ENCODE data around the gene SPEF1. TPM values are rescaled to one million over a fixed set of nuclear protein-coding genes. Genes with fewer than 3 reads are reported as not detected.
A peak's percentile ranks its signal among the peaks of the same experiment; 100 is the strongest.

The SPEF1 gene
- total and polyA plus RNA-seq, 10 of the 15 experiments (the other 5 are each of a cell fraction or from before 2014, with no cell fraction given), result 0.12 TPM; not detected in 9

GRCh38 chr20:3814928-3815495 lies 33.8 kb upstream of the SPEF1 start:
- CTCF ChIA-PET, result interaction anchor here (1.2 to 2.1 kb wide), 2 partner anchors 28 to 47 kb away, joined by 3 to 7 read pairs; partner anchors contain the start of gene ADISSP
- 47% methylated on average over 7 of the region's 7 CpGs for WGBS (ENCODE audit: insufficient coverage, insufficient replicate concordance, low lambda C conversion rate, missing lambda C conversion rate)
- Histone ChIP-seq H3K4me3 (no peak overlapping the region), H3K27ac (ENCODE audit: control insufficient read depth, insufficient read depth) (no peak overlapping the region), H3K79me2 (ENCODE audit: control insufficient read depth, insufficient read depth, low read length) (no peaks in the 10 kb centered on the region), H3K9me3 (replicated peaks; ENCODE audit: control insufficient read depth, insufficient read depth, low read length) (no peaks in the 10 kb centered on the region), H3K36me3 (ENCODE audit: control insufficient read depth in 2 of 2, insufficient read depth in 2 of 2, low read length in 1 of 2) (no peaks in the 10 kb centered on the region), H2AFZ (ENCODE audit: control insufficient read depth, low read depth, low read length) (no peak overlapping the region), H4K20me1 (ENCODE audit: control insufficient read depth, insufficient read depth) (no peaks in the 10 kb centered on the region), H3K4me2 (ENCODE audit: control insufficient read depth, insufficient read depth) (no peak overlapping the region), H3K9ac (ENCODE audit: control insufficient read depth, insufficient read depth, low read length) (no peak overlapping the region), H3K27me3 (replicated peaks in 1 of 2; ENCODE audit: control insufficient read depth in 2 of 2, insufficient read depth in 2 of 2, low read length in 1 of 2) (no peaks in the 10 kb centered on the region), H3K4me1 (ENCODE audit: control insufficient read depth, insufficient read depth, low read length) (peaks cover 14% of the 10 kb centered on the region)
- POLR2A ChIA-PET, result no interaction called here
- TF ChIP-seq NFYA (IDR thresholded peaks at IDR 0.05; ENCODE audit: borderline replicate concordance, low read depth, low read length) (no peak), SPI1 (IDR thresholded peaks at IDR 0.05; ENCODE audit: borderline replicate concordance, insufficient read depth, low read depth, low read length) (no peak)
- DNase-seq (ENCODE audit: low read depth, low spot score) (no peak), ATAC-seq (no peak), FAIRE-seq (no peak)
- in situ Hi-C loops (cut with MboI) (no loop called here), intact Hi-C loops (cut with micrococcal nuclease; ENCODE audit: unreplicated experiment) (no loop called here)
- SMC1A ChIA-PET (ENCODE audit: uncharacterized antibody, unreplicated experiment), result interaction anchor here (1.2 kb wide), 1 partner anchor 17 kb away, joined by 3 read pairs; no protein-coding TSS in a partner anchor
- no TSS peak for BruUV-seq (replicated peaks)
- RAD21 ChIA-PET (ENCODE audit: unreplicated experiment), result no interaction called here

GRCh38 chr20:3813848-3814581 lies 32.8 kb upstream of the SPEF1 start:
- intact Hi-C loops (cut with micrococcal nuclease; ENCODE audit: unreplicated experiment), result no loop called here
- ATAC-seq, result 0 out of 3 replicates have a peak, but pooled peaks have one; percentile 12

More at GRCh38 chr20:3813848-3814581, 32.8 kb upstream of the SPEF1 start:
- in situ Hi-C loops (cut with MboI), result no loop called here
- Histone ChIP-seq H3K9ac (ENCODE audit: control insufficient read depth, insufficient read depth, low read length) (no peak overlapping the region), H3K4me1 (ENCODE audit: control insufficient read depth, insufficient read depth, low read length) (peaks cover 9% of the 10 kb centered on the region), H3K9me3 (replicated peaks; ENCODE audit: control insufficient read depth, insufficient read depth, low read length) (no peaks in the 10 kb centered on the region), H3K4me3 (no peak overlapping the region), H3K27ac (ENCODE audit: control insufficient read depth, insufficient read depth) (no peak overlapping the region), H4K20me1 (ENCODE audit: control insufficient read depth, insufficient read depth) (no peaks in the 10 kb centered on the region), H2AFZ (ENCODE audit: control insufficient read depth, low read depth, low read length) (no peak overlapping the region), H3K4me2 (ENCODE audit: control insufficient read depth, insufficient read depth) (no peak overlapping the region), H3K79me2 (ENCODE audit: control insufficient read depth, insufficient read depth, low read length) (no peaks in the 10 kb centered on the region), H3K27me3 (replicated peaks in 1 of 2; ENCODE audit: control insufficient read depth in 2 of 2, insufficient read depth in 2 of 2, low read length in 1 of 2) (no peaks in the 10 kb centered on the region), H3K36me3 (ENCODE audit: control insufficient read depth in 2 of 2, insufficient read depth in 2 of 2, low read length in 1 of 2) (no peaks in the 10 kb centered on the region)
- ChIA-PET SMC1A (ENCODE audit: uncharacterized antibody, unreplicated experiment) (interaction anchor here (0.6 to 2.0 kb wide), 5 partner anchors 14 to 258 kb away, joined by 3 to 6 read pairs (median 3); no protein-coding TSS in a partner anchor), RAD21 (ENCODE audit: unreplicated experiment) (interaction anchor here (1.0 to 1.2 kb wide), 2 partner anchors 14 to 26 kb away, joined by 4 to 5 read pairs; no protein-coding TSS in a partner anchor), POLR2A (no interaction called here), CTCF (interaction anchor here (0.6 to 2.1 kb wide), 4 partner anchors 27 to 98 kb away, joined by 3 to 7 read pairs (median 3); partner anchors contain the start of gene ADISSP)
- no peak for DNase-seq (ENCODE audit: low read depth, low spot score)
- TF ChIP-seq BHLHE40 (IDR thresholded peaks at IDR 0.05; ENCODE audit: borderline replicate concordance in 1 of 2, low read depth in 2 of 2, low read length in 1 of 2) (peak; percentile 21 to 80; a peak in 2 of 4 replicates), ZNF217 (IDR thresholded peaks at IDR 0.05) (no peak)
- FAIRE-seq, result no peak
- no TSS peak for BruUV-seq (replicated peaks)
- whole genome bisulfite sequencing (ENCODE audit: insufficient coverage, insufficient replicate concordance, low lambda C conversion rate, missing lambda C conversion rate), result 74% methylated on average over 12 of the region's 12 CpGs
